ENCODE data around the gene POMGNT1. TPM values are rescaled to one million over a fixed set of nuclear protein-coding genes. Genes with fewer than 3 reads are reported as not detected.

POMGNT1 gene
- total and polyA plus RNA-seq, 9 donors: 45.3 to 65.5 (median 49.2) TPM

DNA sequence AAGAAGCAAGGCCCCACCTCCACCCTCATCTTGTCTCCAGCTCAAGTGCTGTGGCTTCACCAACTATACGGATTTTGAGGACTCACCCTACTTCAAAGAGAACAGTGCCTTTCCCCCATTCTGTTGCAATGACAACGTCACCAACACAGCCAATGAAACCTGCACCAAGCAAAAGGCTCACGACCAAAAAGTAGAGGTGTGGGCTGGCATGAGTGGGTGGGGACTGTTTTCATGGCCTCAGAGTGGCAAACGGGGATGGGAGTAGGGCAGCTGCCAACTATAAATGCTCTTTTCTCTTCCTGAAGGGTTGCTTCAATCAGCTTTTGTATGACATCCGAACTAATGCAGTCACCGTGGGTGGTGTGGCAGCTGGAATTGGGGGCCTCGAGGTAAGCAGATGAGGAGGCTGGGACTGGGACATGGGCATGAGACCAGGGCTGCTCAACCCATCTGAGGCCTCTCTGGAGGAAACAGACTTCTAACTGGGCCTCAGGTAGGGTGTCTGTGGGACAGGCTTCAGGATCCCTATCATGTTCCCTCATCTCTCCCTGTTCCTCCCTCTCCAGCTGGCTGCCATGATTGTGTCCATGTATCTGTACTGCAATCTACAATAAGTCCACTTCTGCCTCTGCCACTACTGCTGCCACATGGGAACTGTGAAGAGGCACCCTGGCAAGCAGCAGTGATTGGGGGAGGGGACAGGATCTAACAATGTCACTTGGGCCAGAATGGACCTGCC lies 13.1 kb downstream of the POMGNT1 start:
- no peak overlapping the region for H3K4me3 ChIP-seq (ENCODE audit: low read length)
- no peaks in the 10 kb centered on the region for H3K27me3 ChIP-seq (ENCODE audit: control insufficient read depth, insufficient read depth, low read length)
- DNase-seq: no peak
- no peaks in the 10 kb centered on the region for H3K9me3 ChIP-seq (replicated peaks; ENCODE audit: control insufficient read depth, low read depth, low read length)
- H3K4me1 ChIP-seq (ENCODE audit: control insufficient read depth, insufficient read depth, low read length): peaks cover 30% of the 10 kb centered on the region
- H3K36me3 ChIP-seq (ENCODE audit: control insufficient read depth, insufficient read depth, low read length): peaks cover 30% of the 10 kb centered on the region
- 47% methylated on average over 3 of the region's 7 CpGs for WGBS (ENCODE audit: insufficient coverage)
- no peak overlapping the region for H3K27ac ChIP-seq (ENCODE audit: low read length)

DNA sequence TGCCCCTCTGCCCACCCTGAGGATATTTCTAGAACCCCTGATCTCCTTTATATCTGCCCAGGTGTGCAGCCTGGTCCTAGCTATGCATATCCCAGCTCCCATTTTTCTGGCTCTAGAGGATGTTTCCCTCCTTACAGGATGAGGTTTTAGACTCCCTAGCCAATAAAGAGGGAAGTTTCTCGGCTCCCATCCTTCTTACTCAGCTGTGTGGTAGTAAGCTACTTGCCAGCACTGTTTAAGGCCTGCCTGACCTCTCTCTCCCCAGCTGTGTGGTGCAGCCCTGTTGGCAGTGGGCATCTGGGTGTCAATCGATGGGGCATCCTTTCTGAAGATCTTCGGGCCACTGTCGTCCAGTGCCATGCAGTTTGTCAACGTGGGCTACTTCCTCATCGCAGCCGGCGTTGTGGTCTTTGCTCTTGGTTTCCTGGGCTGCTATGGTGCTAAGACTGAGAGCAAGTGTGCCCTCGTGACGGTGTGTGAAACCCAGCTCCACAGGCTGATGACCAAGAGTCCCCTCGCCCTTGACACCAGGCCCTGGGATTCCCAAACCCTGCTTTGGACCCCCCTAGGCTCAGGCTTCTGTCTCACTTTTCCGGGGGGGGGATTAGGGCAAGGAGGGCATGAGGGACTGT lies 14.2 kb downstream of the POMGNT1 start:
- Histone ChIP-seq H3K27ac (ENCODE audit: low read length) (no peak overlapping the region), H3K36me3 (ENCODE audit: control insufficient read depth, insufficient read depth, low read length) (peaks cover 21% of the 10 kb centered on the region), H3K27me3 (ENCODE audit: control insufficient read depth, insufficient read depth, low read length) (no peaks in the 10 kb centered on the region), H3K4me3 (ENCODE audit: low read length) (no peak overlapping the region), H3K4me1 (ENCODE audit: control insufficient read depth, insufficient read depth, low read length) (peaks cover 39% of the 10 kb centered on the region), H3K9me3 (replicated peaks; ENCODE audit: control insufficient read depth, low read depth, low read length) (no peaks in the 10 kb centered on the region)
- 67% methylated on average over 10 of the region's 12 CpGs for WGBS (ENCODE audit: insufficient coverage)
- no peak for DNase-seq

DNA sequence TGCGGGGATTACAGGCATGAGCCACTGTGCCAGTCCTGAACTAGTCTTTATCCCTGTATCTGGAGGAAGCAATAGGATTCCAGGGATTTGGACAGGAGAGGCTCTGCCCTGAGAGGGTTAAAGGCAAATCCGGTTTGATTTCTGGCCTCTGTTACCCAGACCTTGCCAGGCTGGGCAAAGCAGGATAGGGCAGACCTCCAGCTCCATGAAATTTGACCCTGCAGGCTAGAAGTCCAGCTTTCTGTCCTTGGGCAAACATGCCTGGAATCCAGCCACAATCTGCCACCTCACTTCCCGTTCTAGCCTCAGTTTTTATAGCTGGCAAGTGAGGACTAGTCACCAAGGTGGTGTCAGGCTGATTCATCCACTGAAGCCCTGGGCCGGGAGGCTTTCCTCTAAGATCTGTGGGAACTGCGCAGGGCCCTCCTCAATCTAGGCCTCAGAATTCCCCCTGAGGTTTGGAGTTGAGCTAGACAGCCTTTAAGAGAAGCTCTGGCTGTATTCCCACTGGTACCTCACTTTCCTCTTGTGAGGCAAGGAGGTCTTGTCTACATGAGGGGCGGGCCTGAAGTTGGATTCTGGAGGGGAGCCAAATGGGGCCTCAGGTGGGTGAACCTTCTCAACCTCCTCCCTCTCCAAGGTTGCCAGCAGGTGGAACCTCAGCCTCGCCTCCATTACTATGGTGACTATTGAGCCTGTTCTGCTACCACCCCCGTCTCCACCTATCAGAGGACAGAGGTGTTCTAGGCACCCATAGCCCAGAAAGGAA lies 15.0 kb downstream of the POMGNT1 start:
- H3K9me3 ChIP-seq (replicated peaks; ENCODE audit: control insufficient read depth, low read depth, low read length): no peaks in the 10 kb centered on the region
- H3K4me3 ChIP-seq (ENCODE audit: low read length): no peak overlapping the region
- H3K27me3 ChIP-seq (ENCODE audit: control insufficient read depth, insufficient read depth, low read length): no peaks in the 10 kb centered on the region
- H3K36me3 ChIP-seq (ENCODE audit: control insufficient read depth, insufficient read depth, low read length): peaks cover 15% of the 10 kb centered on the region
- H3K4me1 ChIP-seq (ENCODE audit: control insufficient read depth, insufficient read depth, low read length): peaks cover 39% of the 10 kb centered on the region
- peak; percentile 74 for DNase-seq
- 48% methylated on average over 6 of the region's 8 CpGs for WGBS (ENCODE audit: insufficient coverage)
- H3K27ac ChIP-seq (ENCODE audit: low read length): peak overlapping the region; percentile 57

DNA sequence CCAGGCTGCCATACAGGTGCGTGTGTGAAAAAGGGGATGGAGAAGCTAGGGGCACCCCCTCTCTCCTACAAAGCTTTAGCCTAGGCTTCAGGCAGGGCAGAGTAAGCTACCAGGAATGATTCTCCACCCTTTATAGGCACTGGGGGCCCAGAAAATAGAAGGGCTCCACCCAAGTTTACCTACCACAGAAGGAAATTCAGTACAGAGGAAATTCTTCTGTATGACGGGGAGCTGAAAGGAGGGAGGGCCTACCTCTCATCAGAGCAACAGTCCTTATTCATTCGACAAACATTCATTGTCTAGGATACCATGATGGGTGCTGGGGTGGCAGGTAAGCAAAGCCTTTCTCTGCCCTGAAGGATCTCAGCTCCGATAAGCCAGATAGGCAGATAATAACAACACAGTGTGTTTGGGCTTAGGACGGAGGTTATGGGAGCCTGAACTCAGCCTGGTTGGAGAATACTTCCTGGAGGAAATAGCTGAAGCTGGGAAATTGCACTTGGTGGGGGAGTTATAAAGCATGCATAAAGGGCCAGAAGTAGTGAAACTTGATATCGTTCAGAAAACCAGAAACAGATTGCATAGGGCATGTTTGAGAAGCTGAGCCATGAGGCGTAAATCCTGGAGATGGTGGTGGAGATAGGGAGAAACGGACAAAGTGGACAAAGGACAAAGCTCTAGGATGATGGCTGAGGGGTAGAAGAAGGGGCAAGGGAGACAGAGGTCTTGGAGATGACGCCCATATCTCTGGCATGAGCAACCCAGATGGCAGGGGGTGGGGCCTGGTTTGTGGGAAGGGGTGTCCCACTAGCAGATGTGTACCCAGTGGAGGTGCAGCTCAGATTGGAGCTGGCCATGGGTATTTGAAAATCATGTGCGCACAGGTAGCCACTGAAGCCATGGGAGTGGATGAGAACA lies 16.6 kb downstream of the POMGNT1 start:
- Histone ChIP-seq H3K4me1 (ENCODE audit: control insufficient read depth, insufficient read depth, low read length) (peaks cover 39% of the 10 kb centered on the region), H3K4me3 (ENCODE audit: low read length) (no peak overlapping the region), H3K27me3 (ENCODE audit: control insufficient read depth, insufficient read depth, low read length) (no peaks in the 10 kb centered on the region), H3K9me3 (replicated peaks; ENCODE audit: control insufficient read depth, low read depth, low read length) (no peaks in the 10 kb centered on the region), H3K27ac (ENCODE audit: low read length) (no peak overlapping the region), H3K36me3 (ENCODE audit: control insufficient read depth, insufficient read depth, low read length) (no peaks in the 10 kb centered on the region)
- no peak for DNase-seq
- WGBS (ENCODE audit: insufficient coverage): 42% methylated on average over 6 of the region's 10 CpGs

DNA sequence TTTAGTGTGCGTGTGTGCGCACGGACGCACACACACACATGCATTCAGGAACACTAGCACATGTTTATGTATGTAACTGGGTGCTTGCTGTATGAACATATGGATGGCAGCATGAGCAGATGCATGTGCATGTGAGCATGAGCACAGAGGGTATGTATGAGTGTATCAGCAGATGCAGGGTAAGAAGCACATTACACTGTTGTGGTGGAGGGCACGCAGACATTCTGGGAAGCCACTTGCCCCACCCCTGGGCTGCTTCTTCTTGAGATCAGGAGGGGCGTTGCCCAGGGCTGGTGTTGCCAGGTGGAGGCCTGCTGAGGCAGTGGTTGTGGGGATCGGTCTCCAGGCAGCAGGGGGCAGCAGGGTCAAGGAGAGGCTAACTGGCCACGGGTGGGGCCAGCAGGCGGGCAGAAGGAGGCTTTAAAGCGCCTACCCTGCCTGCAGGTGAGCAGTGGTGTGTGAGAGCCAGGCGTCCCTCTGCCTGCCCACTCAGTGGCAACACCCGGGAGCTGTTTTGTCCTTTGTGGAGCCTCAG lies 18.1 kb downstream of the POMGNT1 start:
- Histone ChIP-seq H3K9me3 (replicated peaks; ENCODE audit: control insufficient read depth, low read depth, low read length) (no peaks in the 10 kb centered on the region), H3K4me1 (ENCODE audit: control insufficient read depth, insufficient read depth, low read length) (peaks cover 39% of the 10 kb centered on the region)

DNA sequence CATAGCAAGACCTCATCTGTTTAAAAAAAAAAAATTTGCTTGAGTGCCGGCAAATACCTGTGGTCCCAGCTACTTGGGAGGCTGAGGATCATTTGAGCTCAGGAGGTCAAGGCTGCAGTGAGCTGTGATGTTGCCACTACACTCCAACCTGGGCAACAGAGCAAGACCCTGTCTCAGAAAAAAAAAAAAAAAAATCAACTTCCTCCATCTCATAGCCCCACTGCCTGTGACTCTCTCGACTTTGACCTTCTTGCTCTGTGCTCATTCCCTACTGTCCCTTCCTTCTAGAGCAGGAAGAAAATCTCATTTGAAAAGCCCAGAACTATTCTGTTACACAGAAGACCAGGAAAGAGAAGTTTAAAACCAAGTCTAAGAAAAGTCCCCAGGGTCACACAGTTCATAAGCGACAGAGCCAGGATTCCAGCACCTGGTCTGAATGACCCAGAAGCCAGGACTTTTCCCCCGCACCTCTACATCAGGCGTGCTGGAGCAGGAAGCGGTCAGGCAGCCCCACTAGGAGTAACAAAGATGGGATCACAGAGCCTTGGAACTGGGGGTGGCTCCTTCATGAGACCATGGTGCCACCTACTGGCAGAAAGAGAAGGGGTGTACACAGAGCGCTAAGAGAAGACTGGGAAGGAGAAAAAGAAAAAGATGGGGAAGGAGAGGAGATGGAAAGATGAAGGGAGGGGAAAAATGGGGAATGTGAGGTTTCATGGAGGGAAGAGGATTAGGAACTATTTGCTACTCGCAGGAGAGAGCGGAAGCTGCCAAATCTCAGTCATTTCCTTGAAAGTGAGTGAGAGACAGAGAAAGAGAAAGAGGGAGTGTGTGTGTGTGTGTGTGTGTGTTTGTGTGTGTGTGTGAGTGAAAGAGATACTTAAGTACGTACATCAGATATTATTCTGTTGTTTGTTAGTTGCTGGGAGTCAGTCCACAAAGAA lies 18.8 kb downstream of the POMGNT1 start:
- Histone ChIP-seq H3K27me3 (ENCODE audit: control insufficient read depth, insufficient read depth, low read length) (no peaks in the 10 kb centered on the region), H3K27ac (ENCODE audit: low read length) (no peak overlapping the region), H3K4me1 (ENCODE audit: control insufficient read depth, insufficient read depth, low read length) (peaks cover 46% of the 10 kb centered on the region), H3K9me3 (replicated peaks; ENCODE audit: control insufficient read depth, low read depth, low read length) (no peaks in the 10 kb centered on the region), H3K36me3 (ENCODE audit: control insufficient read depth, insufficient read depth, low read length) (no peaks in the 10 kb centered on the region), H3K4me3 (ENCODE audit: low read length) (no peak overlapping the region)
- peak; percentile 93 for DNase-seq
- WGBS (ENCODE audit: insufficient coverage): 16% methylated on average over 7 of the region's 10 CpGs

More for the DNA sequence above, 18.1 kb downstream of the POMGNT1 start:
- WGBS (ENCODE audit: insufficient coverage): 44% methylated on average over 7 of the region's 12 CpGs
- Histone ChIP-seq H3K36me3 (ENCODE audit: control insufficient read depth, insufficient read depth, low read length) (no peaks in the 10 kb centered on the region), H3K4me3 (ENCODE audit: low read length) (no peak overlapping the region), H3K27ac (ENCODE audit: low read length) (no peak overlapping the region), H3K27me3 (ENCODE audit: control insufficient read depth, insufficient read depth, low read length) (no peaks in the 10 kb centered on the region)
- no peak for DNase-seq

DNA sequence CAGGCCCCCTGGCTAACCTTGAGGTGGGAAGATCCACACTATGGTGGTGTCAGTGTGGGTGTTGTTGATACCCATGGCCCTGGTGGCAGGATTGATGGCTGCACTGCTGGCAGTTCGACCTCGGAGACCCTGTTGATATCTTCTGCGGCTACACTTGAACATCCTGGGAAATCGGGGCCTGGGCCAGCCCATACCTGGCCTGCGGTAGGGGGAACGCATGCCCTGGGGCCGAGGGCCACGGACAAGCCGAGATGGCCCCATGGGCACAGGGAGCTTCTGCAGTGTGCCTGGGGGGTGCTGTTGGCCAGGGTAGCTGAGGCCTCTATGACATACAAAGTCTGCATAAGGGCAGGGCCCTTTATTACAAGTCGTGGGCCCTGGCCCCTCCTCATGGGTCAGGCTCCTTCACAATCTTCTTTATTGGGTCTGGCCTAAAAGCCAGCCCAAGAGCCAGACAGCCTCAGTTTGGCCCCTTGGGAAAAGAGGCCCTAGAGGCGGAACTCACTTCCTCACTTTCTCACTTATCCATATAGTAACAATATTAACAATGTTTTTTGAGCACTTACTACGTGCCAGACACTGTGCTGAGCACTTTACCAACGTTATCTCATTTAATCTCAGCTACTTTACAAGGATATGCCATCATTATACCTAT lies 21.9 kb downstream of the POMGNT1 start, which contains the start of gene P3R3URF:
P3R3URF (minus strand) TSS at position 278 of the 655 bp plus-strand sequence; CDS start at position 261, 17 bp downstream.
- Histone ChIP-seq H3K36me3 (ENCODE audit: control insufficient read depth, insufficient read depth, low read length) (no peaks in the 10 kb centered on the region), H3K9me3 (replicated peaks; ENCODE audit: control insufficient read depth, low read depth, low read length) (no peaks in the 10 kb centered on the region), H3K4me1 (ENCODE audit: control insufficient read depth, insufficient read depth, low read length) (peaks cover 38% of the 10 kb centered on the region), H3K27ac (ENCODE audit: low read length) (no peak within 1 kb of the TSS), H3K27me3 (ENCODE audit: control insufficient read depth, insufficient read depth, low read length) (no peaks in the 10 kb centered on the region), H3K4me3 (ENCODE audit: low read length) (no peak within 1 kb of the TSS)
- WGBS (ENCODE audit: insufficient coverage): 82% methylated on average over 12 of the region's 13 CpGs
- no peak for DNase-seq

DNA sequence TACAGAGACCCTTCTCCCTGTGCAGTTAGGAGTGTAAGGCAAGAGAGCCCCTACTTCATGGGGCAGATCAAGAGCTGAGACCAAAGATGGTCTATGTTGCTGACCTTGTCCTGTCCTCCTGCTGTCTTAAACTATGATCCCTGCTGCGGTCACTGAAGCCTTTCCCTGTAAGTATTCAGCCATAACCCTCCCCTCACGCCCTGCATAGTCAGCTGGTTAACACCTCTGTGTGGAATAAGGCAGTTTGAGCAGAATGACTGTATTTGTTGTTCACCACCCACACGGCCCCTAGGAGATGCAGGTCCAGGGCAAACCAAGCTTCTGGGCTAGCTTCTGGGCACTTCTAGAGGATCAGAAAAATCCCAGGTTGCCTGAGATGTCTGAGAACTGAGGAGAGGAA lies 23.0 kb downstream of the POMGNT1 start:
- DNase-seq: no peak
- no peak overlapping the region for H3K27ac ChIP-seq (ENCODE audit: low read length)
- peaks cover 37% of the 10 kb centered on the region for H3K4me1 ChIP-seq (ENCODE audit: control insufficient read depth, insufficient read depth, low read length)
- 60% methylated on average over 1 of the region's 3 CpGs for WGBS (ENCODE audit: insufficient coverage)
- no peaks in the 10 kb centered on the region for H3K9me3 ChIP-seq (replicated peaks; ENCODE audit: control insufficient read depth, low read depth, low read length)
- H3K4me3 ChIP-seq (ENCODE audit: low read length): no peak overlapping the region
- H3K27me3 ChIP-seq (ENCODE audit: control insufficient read depth, insufficient read depth, low read length): no peaks in the 10 kb centered on the region
- no peaks in the 10 kb centered on the region for H3K36me3 ChIP-seq (ENCODE audit: control insufficient read depth, insufficient read depth, low read length)

Measured in muscle of leg (tissue), 11 donors.